HL-60 (cell line): ENCODE measurements around the gene TMEM144.

Experiments
- POLR2AphosphoS5 ChIP-seq: IDR thresholded peaks from 2 replicates; pipeline ENCODE4 v1.6.1; 2012; ENCODE audit warnings: low read depth
- TF ChIP-seq, protein P1 (sequence below): IDR thresholded peaks from one replicate; pipeline ENCODE4 v1.5.1; 2011; ENCODE audit warnings: low read length, control low read depth, inconsistent platforms; ENCODE audit not compliant: insufficient read depth

DNA sequence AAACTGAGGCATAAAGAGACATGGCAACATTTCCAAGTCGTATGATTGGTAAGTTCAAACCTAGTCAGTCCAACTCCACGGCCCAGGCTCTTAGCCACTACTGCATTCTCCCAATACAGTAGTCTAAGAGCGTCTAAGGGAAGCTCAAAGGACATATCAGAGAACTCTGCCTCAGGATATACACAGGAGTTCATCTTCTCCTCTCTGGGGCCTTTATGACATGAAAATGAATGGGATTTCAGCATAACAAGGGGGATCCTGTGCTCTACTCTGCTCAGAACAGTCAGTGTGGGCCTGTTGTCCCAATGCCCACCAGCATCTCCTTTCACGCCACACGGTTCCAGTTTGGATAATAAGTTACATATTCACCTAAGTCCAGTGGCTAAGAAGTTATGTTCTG, 41.7 kb upstream of the TMEM144 start:
- TF ChIP-seq, protein P1, sequence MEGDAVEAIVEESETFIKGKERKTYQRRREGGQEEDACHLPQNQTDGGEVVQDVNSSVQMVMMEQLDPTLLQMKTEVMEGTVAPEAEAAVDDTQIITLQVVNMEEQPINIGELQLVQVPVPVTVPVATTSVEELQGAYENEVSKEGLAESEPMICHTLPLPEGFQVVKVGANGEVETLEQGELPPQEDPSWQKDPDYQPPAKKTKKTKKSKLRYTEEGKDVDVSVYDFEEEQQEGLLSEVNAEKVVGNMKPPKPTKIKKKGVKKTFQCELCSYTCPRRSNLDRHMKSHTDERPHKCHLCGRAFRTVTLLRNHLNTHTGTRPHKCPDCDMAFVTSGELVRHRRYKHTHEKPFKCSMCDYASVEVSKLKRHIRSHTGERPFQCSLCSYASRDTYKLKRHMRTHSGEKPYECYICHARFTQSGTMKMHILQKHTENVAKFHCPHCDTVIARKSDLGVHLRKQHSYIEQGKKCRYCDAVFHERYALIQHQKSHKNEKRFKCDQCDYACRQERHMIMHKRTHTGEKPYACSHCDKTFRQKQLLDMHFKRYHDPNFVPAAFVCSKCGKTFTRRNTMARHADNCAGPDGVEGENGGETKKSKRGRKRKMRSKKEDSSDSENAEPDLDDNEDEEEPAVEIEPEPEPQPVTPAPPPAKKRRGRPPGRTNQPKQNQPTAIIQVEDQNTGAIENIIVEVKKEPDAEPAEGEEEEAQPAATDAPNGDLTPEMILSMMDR, result no peak
- no peak for TF ChIP-seq POLR2AphosphoS5
